ENCODE results near the gene MARVELD3.
"Not testable (repeated sequence)": the region's sequence is repeated elsewhere in the genome, so short reads cannot be mapped to it uniquely, and the experiment has no call there.

MARVELD3 gene

GRCh38 chr16:71666928-71667707 is 41.1 kb downstream of the MARVELD3 start:
- H3K4me3 ChIP-seq (ENCODE audit: low read depth, low read length): no peak overlapping the region
- DNase-seq (ENCODE audit: low read depth): no peak

GRCh38 chr16:71669926-71670536 is 44.0 kb downstream of the MARVELD3 start:
- no peak for DNase-seq (ENCODE audit: low read depth)
- no peak overlapping the region for H3K4me3 ChIP-seq (ENCODE audit: low read depth, low read length)

- H3K4me3 ChIP-seq (ENCODE audit: low read depth, low read length): no peak overlapping the region
- no peak for DNase-seq (ENCODE audit: low read depth)
These were observed 44.6 kb downstream of the MARVELD3 start for GRCh38 chr16:71670537-71670936.

GRCh38 chr16:71671165-71671564 is 45.2 kb downstream of the MARVELD3 start:
- no peak for DNase-seq (ENCODE audit: low read depth)
- no peak overlapping the region for H3K4me3 ChIP-seq (ENCODE audit: low read depth, low read length)

GRCh38 chr16:71672125-71672524 is 46.1 kb downstream of the MARVELD3 start:
- H3K4me3 ChIP-seq (ENCODE audit: low read depth, low read length): no peak overlapping the region
- DNase-seq (ENCODE audit: low read depth): no peak

- no peak overlapping the region for H3K4me3 ChIP-seq (ENCODE audit: low read depth, low read length)
- no peak for DNase-seq (ENCODE audit: low read depth)
These were observed 47.0 kb downstream of the MARVELD3 start for GRCh38 chr16:71672803-71673581.

GRCh38 chr16:71673582-71673973 is 47.6 kb downstream of the MARVELD3 start:
- no peak for DNase-seq (ENCODE audit: low read depth)
- H3K4me3 ChIP-seq (ENCODE audit: low read depth, low read length): no peak overlapping the region

GRCh38 chr16:71674229-71674628 is 48.2 kb downstream of the MARVELD3 start:
- H3K4me3 ChIP-seq (ENCODE audit: low read depth, low read length): no peak overlapping the region
- DNase-seq (ENCODE audit: low read depth): no peak

- H3K4me3 ChIP-seq (ENCODE audit: low read depth, low read length): no peak overlapping the region
- DNase-seq (ENCODE audit: low read depth): no peak
These were observed 49.4 kb downstream of the MARVELD3 start for GRCh38 chr16:71675380-71675779.

GRCh38 chr16:71676236-71676635 is 50.3 kb downstream of the MARVELD3 start:
- DNase-seq (ENCODE audit: low read depth): peak; percentile 16
- H3K4me3 ChIP-seq (ENCODE audit: low read depth, low read length): no peak overlapping the region

GRCh38 chr16:71681360-71681759 is 55.4 kb downstream of the MARVELD3 start:
- no peak for DNase-seq (ENCODE audit: low read depth)
- H3K4me3 ChIP-seq (ENCODE audit: low read depth, low read length): no peak overlapping the region

GRCh38 chr16:71684280-71684679 is 58.3 kb downstream of the MARVELD3 start:
- not testable (repeated sequence) for DNase-seq (ENCODE audit: low read depth); H3K4me3 ChIP-seq (ENCODE audit: low read depth, low read length)
